ENCODE results near the gene NLN. TPM values are rescaled to one million over a fixed set of nuclear protein-coding genes. Genes with fewer than 3 reads are reported as not detected.

NLN gene
- total RNA-seq, 4 donors from 2014 or later: 1.6 to 16.5 (median 9.0) TPM

GRCh38 chr5:65809817-65810531, 88.0 kb downstream of the NLN start:
- TF ChIP-seq EP300 (IDR thresholded peaks at IDR 0.05; ENCODE audit: low read depth) (no peak), POLR2A (IDR thresholded peaks at IDR 0.05) (no peak), POLR2AphosphoS5 (IDR thresholded peaks at IDR 0.05) (peak in 1 of 3 donors; percentile 62), CTCF (IDR thresholded peaks at IDR 0.05) (no peak)
- H3K4me1 ChIP-seq: peaks cover 9 to 53% (median 22%) of the 10 kb centered on the region in 4 donors
- in situ Hi-C loops (cut with MboI; ENCODE audit: low pct_ligation_motif_present in 1 of 4, low pct_unique_long_range_greater_than_20kb in 1 of 4, low sequenced_read_pairs in 3 of 4): no loop called here
- H3K9me3 ChIP-seq: no peaks in the 10 kb centered on the region
- intact Hi-C loops (cut with DNase I; ENCODE audit: low total_unique reads): no loop called here
- H3K36me3 ChIP-seq: no peaks in the 10 kb centered on the region
- 61 to 73% methylated on average over 3 to 8 of the region's 8 CpGs for WGBS, 2 donors (ENCODE audit: low coverage in 1 of 2)
- no peak overlapping the region for H3K4me3 ChIP-seq
- peak; percentile 83 for DNase-seq
- H3K27ac ChIP-seq: peak overlapping the region; percentile 78 to 86 (median 82)
- H3K27me3 ChIP-seq: no peaks in the 10 kb centered on the region

GRCh38 chr5:65811004-65811403, 89.0 kb downstream of the NLN start:
- Histone ChIP-seq H3K9me3 (no peaks in the 10 kb centered on the region), H3K27me3 (no peaks in the 10 kb centered on the region), H3K4me1 (peaks cover 9 to 63% (median 24%) of the 10 kb centered on the region in 4 donors), H3K27ac (peak overlapping the region; percentile 78 to 86 (median 82)), H3K36me3 (no peaks in the 10 kb centered on the region), H3K4me3 (no peak overlapping the region)
- in situ Hi-C loops (cut with MboI; ENCODE audit: low pct_ligation_motif_present in 1 of 4, low pct_unique_long_range_greater_than_20kb in 1 of 4, low sequenced_read_pairs in 3 of 4): no loop called here
- TF ChIP-seq POLR2A (IDR thresholded peaks at IDR 0.05) (peak; percentile 19), EP300 (IDR thresholded peaks at IDR 0.05; ENCODE audit: low read depth) (peak; percentile 28), CTCF (IDR thresholded peaks at IDR 0.05) (no peak), POLR2AphosphoS5 (IDR thresholded peaks at IDR 0.05) (peak in 2 of 3 donors; percentile 45 to 66)
- no peak for DNase-seq
- WGBS, 2 donors (ENCODE audit: low coverage in 1 of 2): 54 to 56% methylated on average over 3 of the region's 3 CpGs
- intact Hi-C loops (cut with DNase I; ENCODE audit: low total_unique reads): no loop called here

GRCh38 chr5:65811885-65812284, 89.9 kb downstream of the NLN start:
- peak overlapping the region; percentile 76 to 83 (median 78) for H3K27ac ChIP-seq
- in situ Hi-C loops (cut with MboI; ENCODE audit: low pct_ligation_motif_present in 1 of 4, low pct_unique_long_range_greater_than_20kb in 1 of 4, low sequenced_read_pairs in 3 of 4): no loop called here
- WGBS, 2 donors (ENCODE audit: low coverage in 1 of 2): 51 to 52% methylated on average over 3 of the region's 3 CpGs
- H3K27me3 ChIP-seq: no peaks in the 10 kb centered on the region
- TF ChIP-seq CTCF (IDR thresholded peaks at IDR 0.05) (no peak), POLR2A (IDR thresholded peaks at IDR 0.05) (peak; percentile 31), POLR2AphosphoS5 (IDR thresholded peaks at IDR 0.05) (peak in 2 of 3 donors; percentile 32 to 69)
- peaks cover 9 to 65% (median 24%) of the 10 kb centered on the region in 4 donors for H3K4me1 ChIP-seq
- no peak overlapping the region for H3K4me3 ChIP-seq
- DNase-seq: peak; percentile 46
- H3K9me3 ChIP-seq: no peaks in the 10 kb centered on the region
- H3K36me3 ChIP-seq: no peaks in the 10 kb centered on the region
- intact Hi-C loops (cut with DNase I; ENCODE audit: low total_unique reads): no loop called here

- H3K27ac ChIP-seq: peak overlapping the region; percentile 76 to 83 (median 78)
- 37 to 39% methylated on average over 2 of the region's 2 CpGs for WGBS, 2 donors (ENCODE audit: low coverage in 1 of 2)
- in situ Hi-C loops (cut with MboI; ENCODE audit: low pct_ligation_motif_present in 1 of 4, low pct_unique_long_range_greater_than_20kb in 1 of 4, low sequenced_read_pairs in 3 of 4) (no loop called here), intact Hi-C loops (cut with DNase I; ENCODE audit: low total_unique reads) (no loop called here)
- H3K27me3 ChIP-seq: no peaks in the 10 kb centered on the region
- DNase-seq: peak; percentile 75
- H3K4me3 ChIP-seq: peak overlapping the region in 1 of 4 donors; percentile 10
- TF ChIP-seq CTCF (IDR thresholded peaks at IDR 0.05) (no peak), POLR2AphosphoS5 (IDR thresholded peaks at IDR 0.05) (peak in 2 of 3 donors; percentile 69 to 85), EP300 (IDR thresholded peaks at IDR 0.05; ENCODE audit: low read depth) (peak; percentile 47), POLR2A (IDR thresholded peaks at IDR 0.05) (peak; percentile 48)
- peaks cover 9 to 70% (median 28%) of the 10 kb centered on the region in 4 donors for H3K4me1 ChIP-seq
- no peaks in the 10 kb centered on the region for H3K36me3 ChIP-seq
- H3K9me3 ChIP-seq: no peaks in the 10 kb centered on the region
Observed at GRCh38 chr5:65812648-65813047, 90.6 kb downstream of the NLN start.
